Transverse colon (tissue), 4 donors: ENCODE measurements around the gene LMBR1. TPM values are rescaled to one million over a fixed set of nuclear protein-coding genes. Genes with fewer than 3 reads are reported as not detected.
"Not testable (repeated sequence)": the region's sequence is repeated elsewhere in the genome, so short reads cannot be mapped to it uniquely, and the experiment has no call there.

Experiments
- DNase-seq: peaks from one replicate; pipeline ENCODE4 v3.0.0-alpha.2; 2019
- H3K27ac ChIP-seq, 4 donors: fragments of 200-600 bp; sonication (generic); 2 replicates each; pipeline ENCODE4 v1.5.1; 2016 to 2018; ENCODE audit warnings: inconsistent platforms in 4 of 4
- H3K27me3 ChIP-seq: fragments of 200-600 bp; sonication (generic); 2 replicates; pipeline ENCODE4 v1.5.1; 2017; ENCODE audit warnings: inconsistent platforms
- H3K36me3 ChIP-seq, 4 donors: fragments of 200-600 bp; sonication (generic); 2 replicates each; pipeline ENCODE4 v1.5.1; 2017 to 2019; ENCODE audit warnings: inconsistent platforms in 4 of 4
- H3K4me1 ChIP-seq, 4 donors: fragments of 200-600 bp; sonication (generic); 2 replicates each; pipeline ENCODE4 v1.5.1; 2017 to 2020; ENCODE audit warnings: inconsistent platforms in 4 of 4
- H3K4me3 ChIP-seq, 4 donors: fragments of 200-600 bp; sonication (generic); 1 replicate in 1 of 4; 2 replicates in 3 of 4; pipeline versions ENCODE4 v1.5.1 to v1.6.1; 2017 to 2019; ENCODE audit warnings: inconsistent platforms in 4 of 4
- H3K9me3 ChIP-seq, 2 donors: fragments of 200-600 bp; sonication (generic); 2 replicates each; pipeline ENCODE4 v1.5.1; 2017 to 2019; ENCODE audit warnings: inconsistent platforms in 2 of 2
- CTCF ChIP-seq, 5 experiments: fragments of 200-600 bp in 3 of 5; fragments of 450-650 bp in 2 of 5; sonication (generic) in 3 of 5; IDR thresholded peaks; 1 replicate in 2 of 5; 2 replicates in 3 of 5; pipeline ENCODE4 v1.5.1; 2016 to 2017; ENCODE audit warnings: antibody characterized with exemption in 5 of 5, inconsistent platforms in 3 of 5, mild to moderate bottlenecking in 2 of 5, moderate library complexity in 1 of 5
- EP300 ChIP-seq: sonication (generic); formaldehyde crosslinking; IDR thresholded peaks from one replicate; pipeline ENCODE4 v1.6.1; 2017; ENCODE audit warnings: antibody characterized with exemption, low read depth
- POLR2A ChIP-seq: fragments of 450-650 bp; IDR thresholded peaks from one replicate; pipeline ENCODE4 v1.6.1; 2016; ENCODE audit warnings: antibody characterized with exemption, mild to moderate bottlenecking, moderate library complexity
- POLR2AphosphoS5 ChIP-seq, 3 donors: sonication (generic); formaldehyde crosslinking; IDR thresholded peaks; one replicate each; pipeline ENCODE4 v1.6.1; 2016; ENCODE audit warnings: antibody characterized with exemption in 3 of 3
- WGBS, 2 donors: methylation state at CpG; one replicate each; pipeline ENCODE4 v1.1.5; 2018; ENCODE audit warnings: low coverage in 1 of 2; 5-methylcytosine and 5-hydroxymethylcytosine counted together
- in situ Hi-C, 4 donors: fragments of 200-750 bp; cut with MboI; loops; one replicate each; pipeline versions ENCODE4 v1.15.0 to v1.15.1; 2017; ENCODE audit warnings: low sequenced_read_pairs in 3 of 4, low pct_ligation_motif_present in 1 of 4, low pct_unique_long_range_greater_than_20kb in 1 of 4
- intact Hi-C: fragments of 100-400 bp; cut with DNase I; formaldehyde crosslinking; loops from one replicate; pipeline ENCODE4 v1.15.1; 2023; ENCODE audit warnings: low total_unique reads
- total RNA-seq, 4 donors: library from RNA; depleted of rRNA; stranded (reverse); fragments of >200 nt; gene quantifications; one replicate each; pipeline ENCODE4 v1.1.0, GENCODE V29; 2016

LMBR1 gene
- total RNA-seq, 4 donors from 2014 or later: 16.7 to 78.1 (median 67.4) TPM

GRCh38 chr7:156722043-156722826 is 170.7 kb downstream of the LMBR1 start:
- H3K4me1 ChIP-seq: peaks cover 0 to 4% (median 0%) of the 10 kb centered on the region in 4 donors
- intact Hi-C loops (no loop called here), in situ Hi-C loops (no loop called here)
- no peak for TF ChIP-seq POLR2AphosphoS5 (IDR thresholded peaks at IDR 0.05)
- no peak for TF ChIP-seq POLR2A
- TF ChIP-seq EP300: no peak
- no peak for TF ChIP-seq CTCF (IDR thresholded peaks at IDR 0.05)
- H3K27ac ChIP-seq: no peak overlapping the region
- no peak overlapping the region for H3K4me3 ChIP-seq
- no peak for DNase-seq
- H3K27me3 ChIP-seq: no peaks in the 10 kb centered on the region
- peaks cover 0 to 9% (median 0%) of the 10 kb centered on the region in 4 donors for H3K36me3 ChIP-seq
- no peaks in the 10 kb centered on the region for H3K9me3 ChIP-seq
- WGBS, 2 donors: 86 to 91% methylated on average over 4 of the region's 4 CpGs

- Histone ChIP-seq H3K27me3 (no peaks in the 10 kb centered on the region), H3K4me3 (no peak overlapping the region), H3K36me3 (no peaks in the 10 kb centered on the region), H3K27ac (no peak overlapping the region), H3K9me3 (no peaks in the 10 kb centered on the region), H3K4me1 (no peaks in the 10 kb centered on the region)
- intact Hi-C loops (no loop called here), in situ Hi-C loops (no loop called here)
- TF ChIP-seq POLR2A (no peak), CTCF (IDR thresholded peaks at IDR 0.05) (no peak), EP300 (no peak), POLR2AphosphoS5 (IDR thresholded peaks at IDR 0.05) (no peak)
- DNase-seq: no peak
- 68% methylated on average over 4 of the region's 5 CpGs; no CpG with 5 or more reads in 1 of the 2 donors for WGBS, 2 donors
Observed at GRCh38 chr7:156703773-156704482, 189.1 kb downstream of the LMBR1 start.

GRCh38 chr7:156703209-156703608 is 189.8 kb downstream of the LMBR1 start:
- 90% methylated on average over 4 of the region's 4 CpGs; no CpG with 5 or more reads in 1 of the 2 donors for WGBS, 2 donors
- no peak for DNase-seq
- H3K27ac ChIP-seq: no peak overlapping the region
- no peaks in the 10 kb centered on the region for H3K27me3 ChIP-seq
- H3K36me3 ChIP-seq: no peaks in the 10 kb centered on the region
- intact Hi-C loops (no loop called here), in situ Hi-C loops (no loop called here)
- no peaks in the 10 kb centered on the region for H3K4me1 ChIP-seq
- peaks cover 0 to 3% of the 10 kb centered on the region in 2 donors for H3K9me3 ChIP-seq
- TF ChIP-seq EP300 (no peak), CTCF (IDR thresholded peaks at IDR 0.05) (no peak), POLR2AphosphoS5 (IDR thresholded peaks at IDR 0.05) (no peak), POLR2A (no peak)
- no peak overlapping the region for H3K4me3 ChIP-seq

GRCh38 chr7:156702399-156702798 is 190.6 kb downstream of the LMBR1 start:
- H3K27me3 ChIP-seq: no peaks in the 10 kb centered on the region
- no peak overlapping the region for H3K27ac ChIP-seq
- no peak for DNase-seq
- in situ Hi-C loops (no loop called here), intact Hi-C loops (no loop called here)
- no peaks in the 10 kb centered on the region for H3K36me3 ChIP-seq
- no peak overlapping the region for H3K4me3 ChIP-seq
- TF ChIP-seq POLR2AphosphoS5 (IDR thresholded peaks at IDR 0.05) (no peak), POLR2A (no peak), EP300 (no peak), CTCF (IDR thresholded peaks at IDR 0.05) (no peak)
- no peaks in the 10 kb centered on the region for H3K4me1 ChIP-seq
- peaks cover 3 to 5% of the 10 kb centered on the region in 2 donors for H3K9me3 ChIP-seq

GRCh38 chr7:156701787-156702186 is 191.2 kb downstream of the LMBR1 start:
- H3K27ac ChIP-seq, H3K4me3 ChIP-seq, intact Hi-C loops, in situ Hi-C loops, H3K36me3 ChIP-seq, H3K4me1 ChIP-seq, H3K27me3 ChIP-seq, DNase-seq: not testable (repeated sequence)
- 100% methylated on average over 1 of the region's 1 CpG; no CpG with 5 or more reads in 1 of the 2 donors for WGBS, 2 donors
- peaks cover 9 to 10% of the 10 kb centered on the region in 2 donors for H3K9me3 ChIP-seq

GRCh38 chr7:156698512-156698911 is 194.5 kb downstream of the LMBR1 start:
- H3K36me3 ChIP-seq, H3K27ac ChIP-seq, H3K27me3 ChIP-seq, H3K4me3 ChIP-seq, DNase-seq, intact Hi-C loops, H3K4me1 ChIP-seq, in situ Hi-C loops: not testable (repeated sequence)
- peaks cover 11 to 13% of the 10 kb centered on the region in 2 donors for H3K9me3 ChIP-seq
- 99% methylated on average over 4 of the region's 4 CpGs; no CpG with 5 or more reads in 1 of the 2 donors for WGBS, 2 donors
